Mucosa of stomach (tissue), 1 donor: ENCODE measurements around the gene CAPS.
"Not testable (repeated sequence)": the region's sequence is repeated elsewhere in the genome, so short reads cannot be mapped to it uniquely, and the experiment has no call there.

Experiments
- H3K27me3 ChIP-seq: one replicate; pipeline ENCODE4 v1.7.0; 2013; ENCODE audit warnings: mild to moderate bottlenecking, low read length; ENCODE audit not compliant: control insufficient read depth, insufficient read depth
- H3K36me3 ChIP-seq: one replicate; pipeline ENCODE4 v1.7.0; 2013; ENCODE audit warnings: low read length; ENCODE audit not compliant: control insufficient read depth, insufficient read depth
- H3K4me1 ChIP-seq: one replicate; pipeline ENCODE4 v1.7.0; 2013; ENCODE audit warnings: mild to moderate bottlenecking, low read length; ENCODE audit not compliant: control insufficient read depth, insufficient read depth
- H3K4me3 ChIP-seq: one replicate; pipeline ENCODE4 v1.7.0; 2013; ENCODE audit warnings: low read length
- H3K9ac ChIP-seq: one replicate; pipeline ENCODE4 v1.7.0; 2013; ENCODE audit warnings: mild to moderate bottlenecking, low read length, moderate library complexity
- H3K9me3 ChIP-seq: one replicate; pipeline ENCODE4 v1.7.0; 2013; ENCODE audit warnings: mild to moderate bottlenecking, low read length, moderate library complexity; ENCODE audit not compliant: control insufficient read depth
- donor health status: Pancreatic carcinoma.

CAPS gene

GRCh38 chr19:5913739-5914357 lies at the start of gene CAPS:
Gene CAPS (plus strand): TSS chr19:5914254. CDS start chr19:5914407, 153 bp downstream.
- Histone ChIP-seq H3K9ac (peak within 1 kb of the TSS; percentile 67), H3K36me3 (peaks cover 10% of the 10 kb centered on the region), H3K27me3 (no peaks in the 10 kb centered on the region), H3K9me3 (no peaks in the 10 kb centered on the region), H3K4me1 (peaks cover 31% of the 10 kb centered on the region), H3K4me3 (peak within 1 kb of the TSS; percentile 1)

GRCh38 chr19:5864725-5865486 lies 49.1 kb upstream of the CAPS start:
- H3K27me3 ChIP-seq: no peaks in the 10 kb centered on the region
- no peak overlapping the region for H3K9ac ChIP-seq
- H3K4me3 ChIP-seq: no peak overlapping the region
- no peaks in the 10 kb centered on the region for H3K4me1 ChIP-seq
- no peaks in the 10 kb centered on the region for H3K36me3 ChIP-seq
- no peaks in the 10 kb centered on the region for H3K9me3 ChIP-seq

GRCh38 chr19:5865772-5866171 lies 48.3 kb upstream of the CAPS start:
- no peak overlapping the region for H3K4me3 ChIP-seq
- H3K4me1 ChIP-seq: no peaks in the 10 kb centered on the region
- no peaks in the 10 kb centered on the region for H3K27me3 ChIP-seq
- H3K9ac ChIP-seq: no peak overlapping the region
- no peaks in the 10 kb centered on the region for H3K36me3 ChIP-seq
- H3K9me3 ChIP-seq: no peaks in the 10 kb centered on the region

GRCh38 chr19:5867201-5868136 lies 46.6 kb upstream of the CAPS start:
- H3K27me3 ChIP-seq: no peaks in the 10 kb centered on the region
- H3K4me1 ChIP-seq: no peaks in the 10 kb centered on the region
- H3K9ac ChIP-seq: no peak overlapping the region
- H3K4me3 ChIP-seq: no peak overlapping the region
- no peaks in the 10 kb centered on the region for H3K36me3 ChIP-seq
- H3K9me3 ChIP-seq: no peaks in the 10 kb centered on the region

GRCh38 chr19:5870986-5871394 lies 43.1 kb upstream of the CAPS start:
- H3K27me3 ChIP-seq: peaks cover under 1% of the 10 kb centered on the region
- H3K9ac ChIP-seq: no peak overlapping the region
- H3K4me1 ChIP-seq: no peaks in the 10 kb centered on the region
- H3K4me3 ChIP-seq: no peak overlapping the region
- no peaks in the 10 kb centered on the region for H3K36me3 ChIP-seq
- no peaks in the 10 kb centered on the region for H3K9me3 ChIP-seq

GRCh38 chr19:5873617-5874199 lies 40.3 kb upstream of the CAPS start:
- Histone ChIP-seq H3K9me3 (no peaks in the 10 kb centered on the region), H3K36me3 (no peaks in the 10 kb centered on the region), H3K4me3 (no peak overlapping the region), H3K4me1 (no peaks in the 10 kb centered on the region), H3K9ac (no peak overlapping the region), H3K27me3 (peaks cover 5% of the 10 kb centered on the region)

- not testable (repeated sequence) for H3K9ac ChIP-seq, H3K4me3 ChIP-seq, H3K27me3 ChIP-seq, H3K4me1 ChIP-seq, H3K36me3 ChIP-seq, H3K9me3 ChIP-seq
Observed at GRCh38 chr19:5874496-5874895, 39.6 kb upstream of the CAPS start.

GRCh38 chr19:5877427-5877826 lies 36.6 kb upstream of the CAPS start:
- no peak overlapping the region for H3K4me3 ChIP-seq
- H3K4me1 ChIP-seq: no peaks in the 10 kb centered on the region
- H3K9ac ChIP-seq: no peak overlapping the region
- peaks cover 15% of the 10 kb centered on the region for H3K27me3 ChIP-seq
- no peaks in the 10 kb centered on the region for H3K9me3 ChIP-seq
- no peaks in the 10 kb centered on the region for H3K36me3 ChIP-seq

GRCh38 chr19:5877882-5878281 lies 36.2 kb upstream of the CAPS start:
- no peaks in the 10 kb centered on the region for H3K9me3 ChIP-seq
- H3K36me3 ChIP-seq: no peaks in the 10 kb centered on the region
- H3K27me3 ChIP-seq: peaks cover 15% of the 10 kb centered on the region
- no peaks in the 10 kb centered on the region for H3K4me1 ChIP-seq
- no peak overlapping the region for H3K9ac ChIP-seq
- no peak overlapping the region for H3K4me3 ChIP-seq

GRCh38 chr19:5880196-5880595 lies 33.9 kb upstream of the CAPS start:
- Histone ChIP-seq H3K9ac (no peak overlapping the region), H3K9me3 (no peaks in the 10 kb centered on the region), H3K4me1 (no peaks in the 10 kb centered on the region), H3K27me3 (peaks cover 15% of the 10 kb centered on the region), H3K36me3 (no peaks in the 10 kb centered on the region), H3K4me3 (no peak overlapping the region)

- Histone ChIP-seq H3K9me3 (no peaks in the 10 kb centered on the region), H3K9ac (no peak overlapping the region), H3K4me1 (no peaks in the 10 kb centered on the region), H3K27me3 (peaks cover 15% of the 10 kb centered on the region), H3K4me3 (no peak overlapping the region), H3K36me3 (no peaks in the 10 kb centered on the region)
Observed at GRCh38 chr19:5880604-5881078, 33.4 kb upstream of the CAPS start.
